Thymus (tissue), 11 donors: Measurements from ENCODE around the gene PARVA. TPM values are rescaled to one million over a fixed set of nuclear protein-coding genes. Genes with fewer than 3 reads are reported as not detected.

Experiments used
- DNase-seq, 9 donors: peaks; one replicate each; pipeline ENCODE4 v3.0.0-alpha.2; 2013; ENCODE audit warnings: low spot score in 9 of 9, low read depth in 6 of 9, missing footprints in 1 of 9
- H3K27ac ChIP-seq, 2 donors: one replicate each; pipeline ENCODE4 v1.5.1; 2013; ENCODE audit warnings: control low read depth in 1 of 2, low read depth in 1 of 2, low read length in 1 of 2, mild to moderate bottlenecking in 1 of 2, moderate library complexity in 1 of 2
- H3K27me3 ChIP-seq, 2 donors: one replicate each; pipeline ENCODE4 v1.5.1; 2013; ENCODE audit warnings: low read length in 1 of 2; ENCODE audit not compliant: control insufficient read depth in 2 of 2, insufficient read depth in 1 of 2
- H3K36me3 ChIP-seq, 2 donors: one replicate each; pipeline ENCODE4 v1.5.1; 2013; ENCODE audit warnings: low read length in 1 of 2, mild to moderate bottlenecking in 1 of 2, moderate library complexity in 1 of 2; ENCODE audit not compliant: control insufficient read depth in 2 of 2, insufficient read depth in 2 of 2
- H3K4me1 ChIP-seq, 2 donors: one replicate each; pipeline ENCODE4 v1.5.1; 2013; ENCODE audit warnings: low read length in 2 of 2; ENCODE audit not compliant: control insufficient read depth in 2 of 2, insufficient read depth in 2 of 2
- H3K4me3 ChIP-seq, 2 donors: one replicate each; pipeline ENCODE4 v1.5.1; 2013; ENCODE audit warnings: low read length in 2 of 2, control low read depth in 1 of 2, mild to moderate bottlenecking in 1 of 2
- H3K9me3 ChIP-seq, 2 donors: one replicate each; pipeline ENCODE4 v1.5.1; 2013; ENCODE audit warnings: low read length in 1 of 2, mild to moderate bottlenecking in 1 of 2; ENCODE audit not compliant: control insufficient read depth in 2 of 2, insufficient read depth in 1 of 2
- WGBS: extraction: QIAGEN DNeasy Blood & Tissue Kit; methylation state at CpG from one replicate; pipeline ENCODE4 v1.1.7; 2013; 5-methylcytosine and 5-hydroxymethylcytosine counted together
- polyA plus RNA-seq: library from polyadenylated mRNA; stranded (reverse); fragments of 200-250 nt; gene quantifications from one replicate; pipeline ENCODE4 v1.2.3, GENCODE V29; 2013
- total RNA-seq: library from RNA; stranded (reverse); fragments of 120-200 nt; gene quantifications from one replicate; pipeline ENCODE4 v1.2.4, GENCODE V29; 2013
- donor health status: healthy.

PARVA gene
- total and polyA plus RNA-seq, 2 donors, result 2.9 to 7.8 TPM

- no peaks in the 10 kb centered on the region for H3K27me3 ChIP-seq
- no peaks in the 10 kb centered on the region for H3K4me1 ChIP-seq
- DNase-seq, result no peak
- no peaks in the 10 kb centered on the region for H3K9me3 ChIP-seq
- H3K27ac ChIP-seq, result no peak overlapping the region
- 75% methylated on average over 3 of the region's 3 CpGs for WGBS
- no peak overlapping the region for H3K4me3 ChIP-seq
- no peaks in the 10 kb centered on the region for H3K36me3 ChIP-seq
Measured at GRCh38 chr11:12503886-12504285, 126.5 kb downstream of the PARVA start.

- no peak for DNase-seq
- Histone ChIP-seq H3K4me3 (no peak overlapping the region), H3K27me3 (no peaks in the 10 kb centered on the region), H3K4me1 (no peaks in the 10 kb centered on the region), H3K9me3 (no peaks in the 10 kb centered on the region), H3K27ac (no peak overlapping the region), H3K36me3 (no peaks in the 10 kb centered on the region)
- 91% methylated on average over 2 of the region's 2 CpGs for WGBS
Measured at GRCh38 chr11:12505183-12505582, 127.8 kb downstream of the PARVA start.

GRCh38 chr11:12506404-12506921, 129.1 kb downstream of the PARVA start:
- no peaks in the 10 kb centered on the region for H3K9me3 ChIP-seq

GRCh38 chr11:12507391-12507790, 130.0 kb downstream of the PARVA start:
- no peak for DNase-seq
- no peak overlapping the region for H3K4me3 ChIP-seq
- H3K27ac ChIP-seq, result no peak overlapping the region
- no peaks in the 10 kb centered on the region for H3K36me3 ChIP-seq
- no peaks in the 10 kb centered on the region for H3K9me3 ChIP-seq
- no peaks in the 10 kb centered on the region for H3K4me1 ChIP-seq
- no peaks in the 10 kb centered on the region for H3K27me3 ChIP-seq
- WGBS, result 95% methylated on average over 4 of the region's 4 CpGs

More at GRCh38 chr11:12506404-12506921, 129.1 kb downstream of the PARVA start:
- H3K27me3 ChIP-seq, result no peaks in the 10 kb centered on the region
- H3K4me3 ChIP-seq, result no peak overlapping the region
- no peak for DNase-seq
- no peak overlapping the region for H3K27ac ChIP-seq
- H3K4me1 ChIP-seq, result no peaks in the 10 kb centered on the region
- H3K36me3 ChIP-seq, result no peaks in the 10 kb centered on the region

GRCh38 chr11:12508151-12508751, 130.9 kb downstream of the PARVA start:
- H3K27me3 ChIP-seq, result no peaks in the 10 kb centered on the region
- no peak overlapping the region for H3K4me3 ChIP-seq
- H3K9me3 ChIP-seq, result no peaks in the 10 kb centered on the region
- no peak for DNase-seq
- 69% methylated on average over 4 of the region's 4 CpGs for WGBS
- no peak overlapping the region for H3K27ac ChIP-seq
- H3K4me1 ChIP-seq, result no peaks in the 10 kb centered on the region
- no peaks in the 10 kb centered on the region for H3K36me3 ChIP-seq

GRCh38 chr11:12509371-12509770, 132.0 kb downstream of the PARVA start:
- no peaks in the 10 kb centered on the region for H3K36me3 ChIP-seq
- WGBS, result 92% methylated on average over 5 of the region's 5 CpGs
- H3K27me3 ChIP-seq, result no peaks in the 10 kb centered on the region
- no peak overlapping the region for H3K27ac ChIP-seq
- no peak overlapping the region for H3K4me3 ChIP-seq
- no peaks in the 10 kb centered on the region for H3K4me1 ChIP-seq
- no peak for DNase-seq
- H3K9me3 ChIP-seq, result no peaks in the 10 kb centered on the region

GRCh38 chr11:12512132-12512531, 134.8 kb downstream of the PARVA start:
- Histone ChIP-seq H3K4me1 (no peaks in the 10 kb centered on the region), H3K4me3 (no peak overlapping the region), H3K27me3 (no peaks in the 10 kb centered on the region), H3K27ac (no peak overlapping the region), H3K9me3 (no peaks in the 10 kb centered on the region), H3K36me3 (no peaks in the 10 kb centered on the region)
- DNase-seq, result no peak
- WGBS, result 74% methylated on average over 4 of the region's 4 CpGs

GRCh38 chr11:12512826-12513395, 135.5 kb downstream of the PARVA start:
- no peaks in the 10 kb centered on the region for H3K36me3 ChIP-seq
- no peak overlapping the region for H3K4me3 ChIP-seq
- no peaks in the 10 kb centered on the region for H3K9me3 ChIP-seq
- H3K4me1 ChIP-seq, result no peaks in the 10 kb centered on the region
- no peak overlapping the region for H3K27ac ChIP-seq
- 85% methylated on average over 9 of the region's 9 CpGs for WGBS
- no peaks in the 10 kb centered on the region for H3K27me3 ChIP-seq
- DNase-seq, result no peak

GRCh38 chr11:12516387-12517105, 139.2 kb downstream of the PARVA start:
- no peaks in the 10 kb centered on the region for H3K27me3 ChIP-seq
- 93% methylated on average over 4 of the region's 4 CpGs for WGBS
- no peak overlapping the region for H3K27ac ChIP-seq
- no peak overlapping the region for H3K4me3 ChIP-seq
- DNase-seq, result no peak
- no peaks in the 10 kb centered on the region for H3K9me3 ChIP-seq
- no peaks in the 10 kb centered on the region for H3K4me1 ChIP-seq
- H3K36me3 ChIP-seq, result no peaks in the 10 kb centered on the region
